Fibroblast of lung (primary cell): ENCODE measurements around the gene KATNBL1. TPM values are rescaled to one million over a fixed set of nuclear protein-coding genes. Genes with fewer than 3 reads are reported as not detected.
"Not testable (repeated sequence)": the region's sequence is repeated elsewhere in the genome, so short reads cannot be mapped to it uniquely, and the experiment has no call there.

Experiments
- DNase-seq, 2 donors: peaks; one replicate each; pipeline versions ENCODE4 v3.0.0 to v3.0.0-alpha.2; 2010; ENCODE audit warnings: low read depth in 2 of 2
- H2AFZ ChIP-seq: 2 replicates; pipeline ENCODE4 v1.5.1; 2012; ENCODE audit warnings: low read length, control low read depth, inconsistent platforms
- H3K27ac ChIP-seq: 2 replicates; pipeline ENCODE4 v1.5.1; 2011; ENCODE audit warnings: low read length, control low read depth; ENCODE audit not compliant: insufficient read depth
- H3K27me3 ChIP-seq: 2 replicates; pipeline ENCODE4 v1.5.1; 2011; ENCODE audit warnings: mild to moderate bottlenecking, low read length; ENCODE audit not compliant: control insufficient read depth, insufficient read depth
- H3K36me3 ChIP-seq: 2 replicates; pipeline ENCODE4 v1.5.1; 2011; ENCODE audit warnings: low read length; ENCODE audit not compliant: control insufficient read depth, insufficient read depth
- H3K4me1 ChIP-seq: 2 replicates; pipeline ENCODE4 v1.5.1; 2011; ENCODE audit warnings: low read length; ENCODE audit not compliant: control insufficient read depth, insufficient read depth; ENCODE audit errors: extremely low read depth
- H3K4me2 ChIP-seq: 2 replicates; pipeline ENCODE4 v1.5.1; 2011; ENCODE audit warnings: low read length, control low read depth; ENCODE audit not compliant: insufficient read depth; ENCODE audit errors: extremely low read depth
- H3K4me3 ChIP-seq, 4 experiments: fragments of 200-600 bp in 1 of 4; sonication (generic) in 1 of 4; replicated peaks in 1 of 4; 2 replicates each; pipeline ENCODE4 v1.5.1; 2011 to 2016; ENCODE audit warnings: low read length in 4 of 4, low read depth in 3 of 4, mild to moderate bottlenecking in 3 of 4, control low read depth in 2 of 4, inconsistent platforms in 1 of 4, mixed read lengths in 1 of 4; ENCODE audit not compliant: insufficient read depth in 1 of 4; ENCODE audit errors: control extremely low read depth in 1 of 4
- H3K79me2 ChIP-seq: 2 replicates; pipeline ENCODE4 v1.5.1; 2012; ENCODE audit warnings: mild to moderate bottlenecking, low read length, inconsistent platforms; ENCODE audit not compliant: control insufficient read depth, insufficient read depth
- H3K9ac ChIP-seq: 2 replicates; pipeline ENCODE4 v1.5.1; 2011; ENCODE audit warnings: mild to moderate bottlenecking, low read length, control low read depth; ENCODE audit not compliant: insufficient read depth
- H3K9me3 ChIP-seq: 2 replicates; pipeline ENCODE4 v1.5.1; 2012; ENCODE audit warnings: low read depth, low read length; ENCODE audit not compliant: control insufficient read depth, insufficient read depth
- H4K20me1 ChIP-seq: 2 replicates; pipeline ENCODE4 v1.5.1; 2011; ENCODE audit warnings: low read length; ENCODE audit not compliant: control insufficient read depth, insufficient read depth; ENCODE audit errors: extremely low read depth
- EZH2 ChIP-seq: IDR thresholded peaks from 2 replicates; pipeline ENCODE4 v1.5.1; 2012; ENCODE audit warnings: low read length, control low read depth, mild to moderate bottlenecking; ENCODE audit errors: missing control alignments
- polyA plus RNA-seq, 2 donors: library from polyadenylated mRNA; depleted of rRNA in 1 of 2; stranded (reverse) in 1 of 2; unstranded in 1 of 2; fragments of >200 nt; gene quantifications; 2 replicates each; pipeline ENCODE4 v1.2.1, GENCODE V29; 2011 to 2012; ENCODE audit warnings: missing spikeins in 1 of 2
- total RNA-seq: library from RNA; depleted of rRNA; stranded (reverse); fragments of >200 nt; gene quantifications from 2 replicates; pipeline ENCODE4 v1.2.1, GENCODE V29; 2014
- TF ChIP-seq, protein P1 (sequence below), 2 donors: IDR thresholded peaks in 1 of 2; conservative IDR thresholded peaks in 1 of 2; 1 replicate in 1 of 2; 2 replicates in 1 of 2; pipeline ENCODE4 v1.5.1; 2011 to 2012; ENCODE audit warnings: low read length in 2 of 2, control low read depth in 1 of 2, inconsistent platforms in 1 of 2, low read depth in 1 of 2, mild to moderate bottlenecking in 1 of 2

KATNBL1 gene
- total and polyA plus RNA-seq, 2 donors (not counting 1 experiment from before 2014, with no cell fraction given) = 26.4 to 35.0 TPM

DNA sequence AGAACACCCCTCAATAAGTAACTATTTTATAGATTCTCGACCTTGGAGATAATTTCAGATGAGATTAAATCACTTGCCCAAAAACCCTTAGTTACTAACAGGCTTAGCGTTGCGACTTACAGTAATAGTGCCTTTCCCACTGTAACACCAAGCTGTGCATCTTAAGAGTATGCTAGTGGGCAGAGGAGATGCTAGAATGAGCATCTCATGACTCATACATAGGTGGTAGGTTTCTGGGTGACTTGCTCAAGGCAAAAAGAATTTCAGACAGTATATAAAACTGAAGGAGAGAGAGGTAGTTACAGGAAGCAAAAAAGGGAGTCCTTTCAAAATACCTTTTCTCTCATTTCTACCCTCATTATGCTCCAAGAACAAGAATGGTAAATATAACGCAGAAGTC, 3.9 kb downstream of the KATNBL1 start:
- no peak overlapping the region for H3K9ac ChIP-seq
- no peaks in the 10 kb centered on the region for H3K27me3 ChIP-seq
- no peaks in the 10 kb centered on the region for H3K9me3 ChIP-seq
- H3K27ac ChIP-seq = no peak overlapping the region
- H3K36me3 ChIP-seq = no peaks in the 10 kb centered on the region
- no peak overlapping the region for H3K4me2 ChIP-seq
- no peak overlapping the region for H2AFZ ChIP-seq
- H3K79me2 ChIP-seq = peaks cover 80% of the 10 kb centered on the region
- no peaks in the 10 kb centered on the region for H3K4me1 ChIP-seq
- TF ChIP-seq, protein P1, sequence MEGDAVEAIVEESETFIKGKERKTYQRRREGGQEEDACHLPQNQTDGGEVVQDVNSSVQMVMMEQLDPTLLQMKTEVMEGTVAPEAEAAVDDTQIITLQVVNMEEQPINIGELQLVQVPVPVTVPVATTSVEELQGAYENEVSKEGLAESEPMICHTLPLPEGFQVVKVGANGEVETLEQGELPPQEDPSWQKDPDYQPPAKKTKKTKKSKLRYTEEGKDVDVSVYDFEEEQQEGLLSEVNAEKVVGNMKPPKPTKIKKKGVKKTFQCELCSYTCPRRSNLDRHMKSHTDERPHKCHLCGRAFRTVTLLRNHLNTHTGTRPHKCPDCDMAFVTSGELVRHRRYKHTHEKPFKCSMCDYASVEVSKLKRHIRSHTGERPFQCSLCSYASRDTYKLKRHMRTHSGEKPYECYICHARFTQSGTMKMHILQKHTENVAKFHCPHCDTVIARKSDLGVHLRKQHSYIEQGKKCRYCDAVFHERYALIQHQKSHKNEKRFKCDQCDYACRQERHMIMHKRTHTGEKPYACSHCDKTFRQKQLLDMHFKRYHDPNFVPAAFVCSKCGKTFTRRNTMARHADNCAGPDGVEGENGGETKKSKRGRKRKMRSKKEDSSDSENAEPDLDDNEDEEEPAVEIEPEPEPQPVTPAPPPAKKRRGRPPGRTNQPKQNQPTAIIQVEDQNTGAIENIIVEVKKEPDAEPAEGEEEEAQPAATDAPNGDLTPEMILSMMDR (conservative IDR thresholded peaks at IDR 0.05 in 1 of 2, IDR thresholded peaks at IDR 0.05 in 1 of 2; ENCODE audit: low read depth in 1 of 2, low read length in 2 of 2) = no peak
- no peak for TF ChIP-seq EZH2
- no peaks in the 10 kb centered on the region for H4K20me1 ChIP-seq
- H3K4me3 ChIP-seq = no peak overlapping the region
- DNase-seq = peak in 1 of 2 donors; percentile 78

DNA sequence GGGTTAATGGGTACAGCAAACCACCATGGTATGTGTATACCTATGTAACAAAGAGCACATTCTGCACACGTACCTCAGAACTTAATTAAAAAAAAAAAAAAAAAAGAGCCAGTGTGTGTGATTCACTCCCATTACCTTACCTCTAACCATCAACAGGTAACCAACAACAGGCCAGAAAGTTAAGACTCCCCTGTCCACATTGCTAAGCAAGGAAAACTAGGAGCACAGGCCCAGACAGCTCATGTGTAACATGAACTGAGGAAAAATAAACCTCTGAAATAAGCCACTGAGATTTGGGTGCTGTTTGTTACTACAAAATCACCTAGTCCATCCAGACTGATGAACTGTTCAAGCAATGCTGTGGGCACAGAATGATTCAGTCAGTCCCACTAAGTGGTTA, 6.0 kb downstream of the KATNBL1 start:
- H3K9ac ChIP-seq = no peak overlapping the region
- H3K79me2 ChIP-seq = peaks cover 88% of the 10 kb centered on the region
- no peaks in the 10 kb centered on the region for H3K27me3 ChIP-seq
- H3K4me3 ChIP-seq = no peak overlapping the region
- H2AFZ ChIP-seq = no peak overlapping the region
- no peaks in the 10 kb centered on the region for H4K20me1 ChIP-seq
- no peaks in the 10 kb centered on the region for H3K4me1 ChIP-seq
- DNase-seq = no peak
- no peaks in the 10 kb centered on the region for H3K9me3 ChIP-seq
- TF ChIP-seq EZH2 = no peak
- TF ChIP-seq, protein P1 (conservative IDR thresholded peaks at IDR 0.05 in 1 of 2, IDR thresholded peaks at IDR 0.05 in 1 of 2; ENCODE audit: low read depth in 1 of 2, low read length in 2 of 2) = no peak
- H3K36me3 ChIP-seq = no peaks in the 10 kb centered on the region
- no peak overlapping the region for H3K4me2 ChIP-seq
- no peak overlapping the region for H3K27ac ChIP-seq

DNA sequence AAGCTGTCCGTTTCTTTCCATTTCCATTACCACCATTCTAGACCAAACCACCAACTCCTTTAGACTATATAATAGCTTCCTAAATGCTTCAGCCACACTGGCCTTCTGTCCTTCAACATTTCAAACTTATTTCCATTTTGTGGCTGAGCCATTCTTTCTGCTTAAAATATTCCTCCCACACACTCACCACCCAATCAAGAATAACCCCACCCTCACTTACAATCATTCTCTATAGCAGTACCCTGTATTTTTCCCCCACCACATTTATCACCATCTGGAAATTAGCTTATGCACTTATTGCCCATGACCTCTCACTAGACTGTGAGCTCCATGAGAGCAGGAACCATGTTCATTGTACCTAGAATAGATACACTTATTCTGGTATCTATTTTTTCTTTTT, 6.6 kb downstream of the KATNBL1 start:
- no peaks in the 10 kb centered on the region for H4K20me1 ChIP-seq
- H3K27me3 ChIP-seq = no peaks in the 10 kb centered on the region

DNA sequence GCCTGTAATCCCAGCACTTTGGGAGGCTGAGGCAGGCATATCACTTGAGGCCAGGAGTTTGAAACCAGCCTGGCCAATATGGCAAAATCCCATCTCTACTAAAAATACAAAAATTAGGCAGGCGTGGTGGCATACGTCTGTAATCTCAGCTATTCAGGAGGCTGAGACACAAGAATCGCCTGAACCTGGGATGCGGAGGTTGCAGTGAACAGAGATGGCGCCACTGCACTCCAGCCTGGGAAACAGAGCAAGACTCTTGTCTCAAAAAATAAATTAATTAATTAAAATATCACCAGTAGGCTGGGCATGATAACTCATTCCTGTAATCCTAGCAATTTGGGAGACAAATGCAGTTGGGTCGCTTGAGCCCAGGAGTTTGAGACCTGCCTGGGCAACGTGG, 16.6 kb downstream of the KATNBL1 start:
- H3K9me3 ChIP-seq, H3K27ac ChIP-seq, H2AFZ ChIP-seq, H3K27me3 ChIP-seq, H3K36me3 ChIP-seq, DNase-seq, H3K9ac ChIP-seq, H3K4me1 ChIP-seq, H4K20me1 ChIP-seq, H3K4me2 ChIP-seq, H3K4me3 ChIP-seq: not testable (repeated sequence)
- peaks cover 67% of the 10 kb centered on the region for H3K79me2 ChIP-seq

More for the DNA sequence above, 6.6 kb downstream of the KATNBL1 start:
- Histone ChIP-seq H3K9me3 (no peaks in the 10 kb centered on the region), H2AFZ (no peak overlapping the region), H3K36me3 (no peaks in the 10 kb centered on the region), H3K4me2 (no peak overlapping the region), H3K4me1 (no peaks in the 10 kb centered on the region), H3K9ac (no peak overlapping the region), H3K27ac (no peak overlapping the region), H3K79me2 (peaks cover 88% of the 10 kb centered on the region), H3K4me3 (no peak overlapping the region)
- DNase-seq = no peak
- TF ChIP-seq, protein P1 (conservative IDR thresholded peaks at IDR 0.05 in 1 of 2, IDR thresholded peaks at IDR 0.05 in 1 of 2; ENCODE audit: low read depth in 1 of 2, low read length in 2 of 2) = no peak
- TF ChIP-seq EZH2 = no peak
